NCI-H460 (cell line): ENCODE measurements around the gene KLHL2. TPM values are rescaled to one million over a fixed set of nuclear protein-coding genes. Genes with fewer than 3 reads are reported as not detected.
"Not testable (repeated sequence)": the region's sequence is repeated elsewhere in the genome, so short reads cannot be mapped to it uniquely, and the experiment has no call there.

Source experiments
- DNase-seq: peaks from one replicate; pipeline ENCODE4 v3.0.0-alpha.2; 2016; ENCODE audit warnings: low read depth; ENCODE audit errors: extremely low read depth
- total RNA-seq: library from RNA; depleted of rRNA; stranded (reverse); fragments of >200 nt; shearing (Covaris generic); gene quantifications from 2 replicates; pipeline ENCODE4 v1.2.3, GENCODE V29; 2014

Gene KLHL2
- total RNA-seq, 1 experiment from 2014 or later, result 14.4 TPM

DNA sequence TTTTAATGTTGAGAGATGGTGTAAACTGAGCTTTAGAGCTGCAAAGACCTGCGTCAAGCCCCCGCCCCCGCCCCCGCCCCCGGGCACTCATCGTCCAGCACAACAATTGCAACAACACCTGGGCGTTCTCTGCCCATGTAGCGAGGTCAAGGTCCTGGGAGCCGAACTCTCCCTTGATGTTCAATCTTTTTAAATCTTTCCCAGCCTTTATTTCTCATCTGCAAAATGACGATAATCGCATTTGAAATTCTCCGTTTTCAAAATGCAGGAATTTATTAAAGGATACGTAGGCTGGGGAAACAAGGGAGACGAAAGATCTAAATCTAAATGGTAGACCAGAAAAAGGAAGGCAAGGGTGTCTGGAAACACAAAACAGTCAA lies 119.5 kb downstream of the KLHL2 start:
- no peak for DNase-seq

DNA sequence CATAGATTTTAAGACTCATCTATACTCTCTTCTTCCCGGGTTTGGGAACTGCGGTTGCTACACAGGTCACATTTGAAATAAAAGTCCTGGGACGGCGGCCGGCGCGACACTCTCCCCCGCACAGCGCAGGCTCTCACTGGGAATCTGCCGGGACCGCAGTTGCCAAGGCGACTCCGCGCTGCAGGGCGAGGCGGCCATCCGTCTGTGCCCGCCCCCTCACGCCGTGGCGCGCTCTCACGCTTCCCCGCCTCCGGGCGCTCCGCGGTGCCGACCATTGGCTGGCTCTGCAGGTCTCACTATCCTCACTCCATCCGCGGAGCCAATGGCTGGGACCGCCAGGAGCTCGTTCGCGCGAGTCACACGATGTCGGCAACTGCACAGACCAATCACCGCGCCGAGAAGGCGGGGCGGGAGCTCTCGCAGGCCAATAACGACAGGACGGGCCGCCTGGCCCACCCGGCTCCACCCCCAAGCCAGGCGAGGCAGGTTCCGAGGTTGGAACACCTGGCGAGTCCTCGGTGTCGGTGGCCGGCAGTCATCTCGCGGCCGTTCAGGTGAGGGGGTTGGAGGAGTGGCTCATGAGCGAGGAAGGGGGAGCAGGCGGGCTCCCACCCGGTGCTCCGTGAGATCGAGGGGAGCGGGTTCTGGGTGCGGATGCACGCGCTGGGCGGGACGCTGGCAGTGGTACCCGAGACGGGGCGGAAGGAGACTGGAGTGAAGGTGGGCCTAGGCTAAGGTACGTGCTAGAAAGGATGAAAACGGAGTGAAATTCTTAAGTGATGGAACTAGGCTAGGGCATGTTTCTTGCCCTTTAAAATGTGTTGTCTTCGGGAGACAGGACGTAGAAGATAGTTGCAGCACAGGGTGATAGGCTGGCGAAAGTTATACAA lies 120.1 kb downstream of the KLHL2 start, which contains the start of gene MSMO1:
TSS of gene MSMO1 (plus strand) at position 459 of the 890 bp plus-strand sequence. CDS start 5,702 bp downstream, outside the sequence.
- peak; percentile 96 for DNase-seq

DNA sequence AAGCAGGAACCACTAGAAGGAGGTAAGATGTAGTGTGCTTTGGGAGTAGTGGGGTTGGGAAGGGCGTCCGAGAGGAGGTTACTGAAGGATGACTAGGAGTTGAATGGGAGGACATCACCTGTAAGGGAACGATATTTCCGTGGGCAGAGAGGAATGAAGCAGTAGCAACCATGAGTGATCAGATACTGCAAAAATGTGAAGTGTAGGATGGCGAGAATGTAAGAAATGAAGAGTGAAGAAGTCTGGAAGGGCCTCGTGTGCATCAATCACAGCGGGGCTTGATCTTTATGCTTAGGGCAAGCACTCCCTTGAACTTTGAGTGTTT lies 120.7 kb downstream of the KLHL2 start:
- DNase-seq, result no peak

DNA sequence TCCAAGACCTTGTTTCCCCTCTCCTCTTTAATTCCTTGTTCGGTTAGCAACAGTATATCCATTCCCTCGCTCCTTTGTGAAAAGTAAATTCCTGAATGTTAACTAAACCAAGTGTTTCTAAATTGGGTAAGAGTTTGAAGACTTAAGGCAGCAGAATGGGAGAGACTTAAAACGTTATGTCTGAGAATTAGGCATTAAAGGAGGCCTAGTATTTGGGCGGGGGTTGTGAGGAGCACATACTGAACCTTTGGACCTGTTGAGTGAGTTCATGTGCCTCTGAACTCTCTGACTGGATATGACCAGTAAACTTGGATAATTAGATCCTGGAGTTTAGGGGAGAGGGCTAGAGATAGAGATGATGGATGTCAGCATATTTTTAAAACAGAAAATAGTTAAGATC lies 121.3 kb downstream of the KLHL2 start:
- DNase-seq, result no peak

DNA sequence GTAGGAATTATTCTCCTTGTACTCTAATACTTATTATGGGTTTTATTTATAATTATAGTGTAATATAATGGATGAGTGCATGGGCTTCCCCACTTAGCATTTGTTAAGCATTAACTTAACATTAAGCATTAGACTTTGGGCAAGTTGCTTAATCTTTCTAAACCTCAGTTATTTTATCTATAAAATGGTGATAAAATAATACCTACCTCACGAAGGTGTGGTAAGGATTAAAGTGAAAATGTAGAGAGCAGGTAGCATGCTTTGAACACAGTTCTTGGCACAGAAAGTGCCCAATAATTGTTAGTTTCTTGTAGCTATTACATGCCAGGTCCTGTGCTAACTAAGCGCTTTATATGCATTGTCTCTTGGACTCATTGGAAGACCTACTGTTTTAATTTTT lies 122.7 kb downstream of the KLHL2 start:
- DNase-seq, result no peak

DNA sequence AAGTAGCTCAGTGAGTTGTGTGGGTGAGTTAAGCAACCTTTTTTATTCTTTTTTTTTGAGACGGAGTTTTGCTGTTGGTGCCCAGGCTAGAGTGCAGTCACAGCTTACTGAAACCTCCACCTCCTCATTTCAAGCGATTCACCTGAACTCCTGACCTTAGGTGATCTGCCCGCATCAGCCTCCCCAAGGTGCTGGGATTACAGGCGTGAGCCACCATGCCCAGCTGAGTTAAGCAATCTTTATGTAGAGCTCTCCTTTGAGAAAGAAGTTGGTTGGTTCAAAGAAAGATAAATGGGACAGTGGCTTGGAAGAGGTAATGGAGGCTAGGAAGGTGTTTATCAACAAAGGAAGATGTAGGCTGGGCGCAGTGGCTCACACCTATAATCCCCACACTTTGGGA lies 123.3 kb downstream of the KLHL2 start:
- DNase-seq, result no peak

DNA sequence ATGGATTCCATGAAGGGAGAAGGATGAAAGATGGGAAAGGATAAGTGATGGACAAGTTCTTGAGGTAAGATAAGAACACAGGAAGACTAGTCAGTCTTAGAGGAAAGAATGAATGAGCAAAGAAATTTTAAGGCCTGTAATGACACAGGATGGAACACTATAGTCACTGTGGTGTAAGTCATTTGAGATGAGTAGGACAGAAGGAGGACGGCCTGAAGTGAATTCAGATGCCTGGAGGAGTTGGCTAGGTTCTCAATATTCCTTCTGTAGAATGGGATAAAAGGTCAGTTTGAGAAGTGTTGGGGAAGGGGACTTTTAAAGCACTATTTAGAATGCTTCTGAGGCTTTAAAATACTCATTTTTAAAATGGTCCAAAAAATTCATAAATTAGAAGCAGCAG lies 124.0 kb downstream of the KLHL2 start:
- no peak for DNase-seq

DNA sequence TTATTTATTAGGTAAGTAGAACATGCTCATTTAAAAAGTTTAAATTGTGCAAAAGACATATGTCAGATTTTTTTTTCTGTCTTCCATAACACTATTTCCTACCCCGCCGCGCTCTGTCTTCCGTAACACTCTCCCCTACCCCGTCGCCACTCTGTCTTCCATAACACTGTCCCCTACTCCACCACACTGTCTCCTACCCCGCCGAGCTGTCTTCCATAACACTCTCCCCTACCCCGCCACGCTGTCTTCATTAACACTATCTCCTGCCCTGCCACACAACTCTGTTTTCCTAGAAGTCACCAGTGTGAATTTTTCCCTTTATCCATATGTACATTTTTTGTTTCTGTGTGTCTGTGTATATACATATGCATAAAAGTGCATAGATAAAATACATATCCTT lies 124.5 kb downstream of the KLHL2 start:
- no peak for DNase-seq

DNA sequence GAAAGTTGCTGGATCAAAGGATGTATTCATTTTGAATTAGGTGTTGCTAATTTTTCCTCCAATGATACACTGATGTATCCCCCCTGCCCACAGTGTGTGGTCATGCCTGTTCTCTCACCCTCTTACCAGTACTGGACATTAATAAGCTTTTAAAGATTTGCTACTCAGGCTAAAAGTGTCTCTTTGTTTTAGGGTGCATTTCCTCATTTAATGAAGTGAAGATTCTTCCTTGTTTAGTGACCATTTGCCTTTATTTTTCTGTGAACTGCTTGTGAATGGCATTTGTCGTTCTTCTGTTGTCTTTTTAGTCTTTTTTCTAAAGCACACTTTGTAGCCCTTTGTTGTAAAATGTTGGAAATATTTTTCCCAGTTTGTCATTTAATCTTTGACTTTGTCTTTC lies 125.1 kb downstream of the KLHL2 start:
- no peak for DNase-seq

DNA sequence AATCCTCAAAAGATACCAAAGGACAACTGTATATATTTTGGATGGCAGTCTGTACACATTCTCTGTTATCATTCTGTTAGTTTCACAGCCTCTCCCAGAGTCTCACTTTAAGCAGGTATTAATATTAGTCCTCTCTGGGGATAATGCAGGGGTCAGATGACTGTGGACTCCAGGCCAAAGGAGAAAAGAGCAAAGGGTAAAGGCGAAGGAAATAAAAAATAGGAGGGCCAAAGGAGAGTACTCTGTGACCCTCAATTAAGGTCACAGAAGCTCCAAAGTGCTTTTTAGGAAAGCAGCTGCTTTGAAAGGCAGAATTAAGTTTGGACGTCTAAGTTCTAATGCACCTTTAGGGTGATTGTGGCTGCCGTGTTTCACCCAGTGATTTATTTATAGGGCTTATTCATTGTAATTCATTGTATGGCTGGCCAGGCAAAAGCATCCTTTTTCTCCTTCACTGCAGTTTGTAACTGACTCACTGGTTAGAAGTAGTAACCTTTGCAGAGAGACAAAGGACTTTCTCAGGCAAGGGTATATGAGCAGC lies 127.9 kb downstream of the KLHL2 start:
- DNase-seq, result no peak

DNA sequence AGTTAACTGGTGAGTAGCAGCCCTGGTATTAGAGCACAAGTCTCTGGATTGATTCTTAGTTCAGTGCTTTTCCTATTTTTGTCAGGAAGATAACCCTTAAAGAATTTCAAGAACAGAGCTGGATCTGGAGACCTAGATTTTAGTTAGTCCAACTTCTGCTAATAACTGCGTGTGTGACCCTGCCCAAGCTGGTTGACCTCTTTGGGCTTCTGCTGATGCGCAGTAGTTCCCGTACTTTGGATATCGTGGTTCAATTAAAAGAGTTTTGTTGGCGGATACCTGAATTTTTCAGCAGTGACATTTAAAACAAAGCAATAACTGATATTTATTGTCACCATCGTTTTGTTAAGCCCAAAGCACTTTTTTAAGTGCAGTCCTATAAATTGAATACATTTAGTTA lies 129.4 kb downstream of the KLHL2 start:
- no peak for DNase-seq

DNA sequence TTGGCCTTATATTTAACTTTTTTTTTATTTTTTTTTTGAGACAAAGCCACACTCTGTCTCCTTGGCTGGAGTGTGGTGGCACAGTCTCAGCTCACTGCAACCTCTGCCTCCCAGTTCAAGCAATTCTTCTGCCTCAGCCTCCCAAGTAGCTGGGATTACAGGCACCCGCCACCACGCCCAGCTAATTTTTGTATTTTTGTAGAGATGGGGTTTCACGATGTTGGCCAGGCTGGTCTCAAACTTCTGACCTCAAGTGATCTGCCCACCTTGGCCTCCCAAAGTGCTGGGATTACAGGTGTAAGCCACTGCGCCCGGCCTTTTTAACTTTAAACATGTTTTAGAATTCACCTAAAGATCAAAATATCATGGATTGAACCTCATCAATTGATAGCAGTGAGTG lies 135.0 kb downstream of the KLHL2 start:
- not testable (repeated sequence) for DNase-seq

DNA sequence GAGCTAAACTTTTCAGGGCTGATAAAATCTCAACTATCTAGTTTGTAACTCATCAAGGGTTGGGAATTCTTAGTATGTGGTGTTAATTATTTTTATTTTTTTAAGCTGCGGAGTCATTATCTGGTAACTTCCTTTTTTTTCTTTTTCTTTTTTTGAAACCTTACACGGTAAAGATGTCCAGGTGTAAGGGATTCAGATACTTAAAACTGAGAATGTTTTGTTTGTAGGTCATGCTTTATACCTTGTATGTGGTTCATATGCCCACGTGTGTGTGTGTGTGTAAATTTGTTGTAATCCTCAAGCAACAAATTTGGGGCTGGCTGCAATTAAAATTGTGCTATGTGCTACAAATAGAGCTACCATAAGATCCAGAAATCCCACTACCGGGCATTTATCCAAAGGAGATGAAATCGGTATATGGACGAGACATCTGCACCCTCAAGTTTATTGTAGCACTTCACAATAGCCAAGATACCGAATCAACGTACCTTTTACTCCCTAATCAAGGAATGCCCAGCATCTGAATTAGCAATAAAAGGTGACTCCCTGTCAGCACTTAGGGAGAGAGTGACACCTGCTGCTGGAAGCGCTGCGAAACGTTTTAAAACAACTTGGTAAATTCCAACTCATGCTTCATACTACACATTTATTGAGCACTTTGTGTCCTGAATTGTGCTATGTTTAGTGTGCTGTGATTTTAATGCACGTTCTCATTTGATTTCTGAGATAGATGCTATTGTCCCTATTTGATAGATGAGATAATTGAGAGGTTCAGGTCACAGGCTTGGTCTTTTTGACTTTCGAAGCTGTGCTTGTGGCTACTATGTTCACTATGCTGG lies 136.2 kb downstream of the KLHL2 start:
- no peak for DNase-seq

DNA sequence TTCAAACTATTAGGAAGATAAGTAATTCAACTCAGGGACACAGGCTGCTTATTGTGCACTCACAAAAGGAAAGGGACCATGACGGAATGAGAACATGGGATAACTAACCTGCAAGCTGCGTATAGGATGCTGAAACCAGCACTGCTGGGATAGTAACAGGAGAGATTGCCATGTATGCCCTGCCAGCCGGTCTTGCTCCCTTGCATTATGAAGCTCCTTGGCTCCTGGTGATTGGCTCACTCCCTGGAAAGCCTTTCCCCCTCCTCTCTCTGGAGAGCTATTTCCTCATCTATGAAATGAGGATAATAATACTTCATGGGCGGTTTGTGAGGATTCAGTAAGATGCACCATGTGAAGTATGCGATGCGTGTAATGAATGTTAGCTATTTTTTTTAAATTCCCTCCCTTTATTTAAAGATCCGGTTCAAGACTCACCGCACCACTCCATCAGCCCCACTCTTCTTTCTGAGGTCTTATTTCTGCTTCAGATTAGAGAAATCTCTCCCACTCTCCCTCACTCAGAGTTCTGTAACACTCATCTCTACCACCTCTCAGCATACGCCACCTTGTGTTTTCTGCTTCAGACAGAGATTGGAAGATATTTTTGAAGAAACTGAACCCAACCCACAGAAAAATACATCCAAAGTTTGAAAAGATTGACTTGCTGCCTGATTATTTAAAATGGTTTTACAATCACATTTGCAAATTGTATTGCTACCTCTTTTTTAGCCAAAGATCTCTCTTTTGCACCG lies 138.5 kb downstream of the KLHL2 start:
- DNase-seq, result no peak

DNA sequence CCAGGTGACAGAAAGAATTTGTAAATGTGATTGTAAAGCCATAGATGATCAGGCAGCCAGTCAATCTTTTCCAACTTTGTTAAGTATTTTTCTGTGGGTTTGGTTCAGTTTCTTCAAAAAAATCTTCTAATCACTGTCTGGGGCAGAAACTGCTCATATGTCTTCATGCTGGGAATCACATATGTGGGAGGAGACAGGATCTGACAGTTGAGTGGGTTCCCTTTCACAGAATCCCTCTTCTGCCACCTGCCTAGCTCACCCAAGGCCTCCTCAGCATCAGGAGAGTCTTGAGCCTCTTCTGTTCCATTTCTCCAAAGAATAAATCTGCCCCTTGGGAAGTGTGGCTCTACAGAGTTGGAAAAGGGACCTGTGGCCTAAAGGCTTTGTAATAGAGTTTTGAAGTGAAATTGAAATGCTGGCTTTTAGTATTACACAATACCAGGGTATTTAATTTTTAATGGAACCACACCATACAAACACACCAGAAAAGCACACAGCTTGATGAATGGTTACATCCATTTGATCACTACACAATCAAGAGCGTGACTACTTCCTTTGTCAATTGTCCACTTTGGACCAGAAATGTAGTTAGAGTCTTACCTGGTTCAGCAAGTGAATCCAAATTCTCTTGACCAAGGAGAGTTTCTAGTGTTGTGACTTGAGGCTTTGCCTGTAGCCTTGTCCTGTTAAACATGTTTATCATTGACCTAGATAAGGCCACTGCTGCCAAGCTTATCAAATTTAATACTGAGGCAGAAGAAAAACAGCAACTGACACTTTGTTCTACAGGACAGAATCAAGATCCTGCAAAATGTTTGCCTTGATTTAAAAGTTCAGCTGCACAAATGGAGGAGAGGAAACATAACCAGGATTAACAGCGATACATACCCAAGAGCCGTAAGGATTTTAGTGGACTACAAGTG lies 140.5 kb downstream of the KLHL2 start:
- DNase-seq, result no peak

DNA sequence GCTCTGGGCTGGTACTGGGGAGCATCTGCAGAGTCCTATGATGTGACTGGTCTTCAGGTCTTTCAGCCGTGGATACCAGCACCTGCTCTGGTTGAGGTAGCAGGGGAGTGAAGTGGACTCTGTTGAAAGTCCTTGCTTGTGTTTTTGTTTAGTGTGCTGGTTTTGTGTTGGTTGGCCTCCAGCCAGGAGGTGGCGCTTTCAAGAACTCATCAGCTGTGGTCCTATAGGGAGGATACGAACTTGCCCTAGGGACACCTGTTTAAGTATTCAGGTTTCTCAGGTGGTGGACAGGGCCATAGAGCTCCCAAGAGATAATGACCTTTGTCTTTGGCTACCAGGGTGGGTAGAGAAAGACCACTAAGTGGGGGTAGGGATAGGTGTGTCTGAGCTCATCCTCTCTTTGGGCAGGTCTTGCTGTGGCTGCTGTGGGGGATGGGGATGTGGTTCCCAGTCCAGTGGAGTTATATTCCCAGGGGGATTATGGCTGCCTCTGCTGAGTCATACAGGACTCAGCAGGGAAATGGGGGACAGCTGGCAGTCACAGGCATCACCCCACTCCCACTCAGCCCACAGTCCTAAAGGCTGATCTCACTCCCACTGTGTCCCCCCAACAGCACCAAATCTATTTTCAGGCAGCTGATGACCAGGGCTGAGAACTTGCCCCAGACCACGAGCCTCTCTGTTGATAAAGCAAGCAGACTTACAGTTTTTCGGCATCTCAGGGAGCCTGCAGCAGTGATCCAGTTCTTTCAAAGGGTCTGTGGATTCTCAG lies 144.2 kb downstream of the KLHL2 start:
- DNase-seq, result no peak

DNA sequence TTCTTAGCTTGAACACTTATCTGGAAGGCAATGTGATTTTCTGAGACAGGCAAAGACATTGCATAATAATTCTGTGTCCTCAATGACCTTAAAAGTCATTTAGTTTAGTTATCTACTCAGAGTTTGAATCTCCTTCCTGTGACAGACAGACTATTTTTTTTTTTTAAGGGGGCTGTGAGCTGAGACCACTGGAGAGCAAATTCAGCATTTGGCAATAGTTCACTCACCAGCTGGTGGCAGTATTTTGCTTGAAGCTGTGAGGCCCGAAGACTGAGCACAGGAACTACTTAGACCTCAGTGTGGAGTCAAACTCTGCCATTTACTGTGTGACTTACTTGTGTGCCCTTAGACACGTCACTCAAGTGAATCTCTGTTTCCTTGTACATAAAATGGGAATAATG lies 148.5 kb downstream of the KLHL2 start:
- DNase-seq, result no peak

DNA sequence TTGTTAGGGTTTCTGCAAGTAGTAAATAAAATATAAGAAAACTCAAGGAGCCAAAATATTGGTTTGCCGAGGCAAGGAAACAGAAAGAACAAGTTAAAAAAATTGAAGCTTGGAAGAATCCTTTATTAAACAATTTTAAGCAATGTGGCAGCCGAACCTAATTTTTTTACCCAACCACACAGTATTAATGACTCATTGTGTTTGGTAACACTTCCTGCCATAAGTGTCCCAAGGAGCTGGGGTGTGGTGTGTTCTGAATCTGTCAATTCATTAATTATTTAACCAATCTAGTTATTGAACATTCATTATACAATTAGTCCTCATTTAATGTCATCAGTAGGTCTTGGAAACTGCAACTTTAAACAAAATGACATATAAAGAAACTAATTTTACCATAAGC lies 152.1 kb downstream of the KLHL2 start:
- DNase-seq, result no peak

DNA sequence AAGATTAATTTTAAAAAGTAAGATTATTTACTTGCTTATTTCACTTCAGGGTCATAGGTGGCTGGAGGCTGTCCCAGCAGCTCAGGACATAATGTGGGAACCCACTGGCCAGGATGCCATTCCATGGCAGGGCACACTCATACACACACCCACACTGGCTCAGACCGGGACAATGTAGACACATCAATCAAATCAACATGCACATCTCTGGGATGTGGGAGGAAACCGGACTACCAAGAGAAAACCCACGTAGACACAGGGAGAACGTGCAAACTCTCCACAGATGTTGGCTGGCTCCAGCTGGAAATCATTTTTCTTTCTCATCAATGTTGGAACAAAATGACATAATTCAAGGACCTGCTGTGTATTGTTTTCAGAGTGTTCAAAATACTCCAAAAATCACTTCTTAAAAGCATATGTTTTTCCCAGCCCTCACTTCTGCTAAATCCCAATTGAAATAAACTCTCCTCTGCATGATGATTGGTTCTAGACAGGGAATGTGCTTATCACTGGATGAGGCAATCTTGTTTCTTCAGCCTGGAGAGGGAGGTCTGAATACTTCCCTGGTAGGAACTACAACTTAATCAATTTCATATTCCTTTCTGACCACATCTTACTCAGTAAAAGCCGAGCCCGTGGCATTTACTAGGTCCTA lies 152.8 kb downstream of the KLHL2 start:
- no peak for DNase-seq
